HG02885 (cell line): ENCODE data around the gene IGFALS.

Experiments
- ATAC-seq: cut with Tn5 transposase; IDR thresholded peaks from one replicate; pipeline ENCODE4 v1.9.1; 2021; ENCODE audit warnings: mild to moderate bottlenecking; ENCODE audit not compliant: unreplicated experiment, poor library complexity

IGFALS gene

DNA sequence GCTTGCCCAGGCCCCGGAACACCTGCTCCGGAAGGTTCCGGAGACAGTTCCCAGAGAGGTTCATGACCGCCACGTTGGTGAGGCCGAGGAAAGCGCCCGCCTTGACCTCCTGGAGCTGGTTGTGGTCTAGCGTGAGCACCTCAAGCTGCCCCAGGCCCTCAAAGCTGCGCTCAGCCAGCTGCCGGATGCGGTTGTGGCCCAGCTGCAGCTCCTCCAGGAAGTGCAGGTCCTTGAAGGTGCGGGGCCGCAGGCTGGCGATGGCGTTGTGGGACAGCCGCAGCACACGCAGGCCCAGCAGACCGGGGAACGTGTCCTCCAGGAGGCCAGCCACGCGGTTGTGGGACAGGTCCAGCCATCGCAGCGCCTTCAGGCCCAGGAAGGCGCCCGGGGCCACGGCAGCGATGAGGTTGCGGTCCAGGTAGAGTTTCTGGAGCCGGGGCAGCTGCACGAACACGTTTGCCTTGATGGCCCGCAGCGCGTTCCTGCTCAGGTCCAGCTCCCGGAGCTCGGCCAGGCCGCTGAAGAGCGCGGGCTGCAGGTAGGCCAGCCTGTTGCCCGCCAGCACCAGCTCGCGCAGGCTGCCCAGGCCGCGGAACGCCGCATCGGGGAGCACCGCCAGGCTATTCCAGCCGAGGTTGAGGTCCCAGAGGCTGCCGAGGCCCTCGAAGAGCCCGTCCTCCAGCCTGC, 2.1 kb downstream of the IGFALS start:
- ATAC-seq, result no peak

DNA sequence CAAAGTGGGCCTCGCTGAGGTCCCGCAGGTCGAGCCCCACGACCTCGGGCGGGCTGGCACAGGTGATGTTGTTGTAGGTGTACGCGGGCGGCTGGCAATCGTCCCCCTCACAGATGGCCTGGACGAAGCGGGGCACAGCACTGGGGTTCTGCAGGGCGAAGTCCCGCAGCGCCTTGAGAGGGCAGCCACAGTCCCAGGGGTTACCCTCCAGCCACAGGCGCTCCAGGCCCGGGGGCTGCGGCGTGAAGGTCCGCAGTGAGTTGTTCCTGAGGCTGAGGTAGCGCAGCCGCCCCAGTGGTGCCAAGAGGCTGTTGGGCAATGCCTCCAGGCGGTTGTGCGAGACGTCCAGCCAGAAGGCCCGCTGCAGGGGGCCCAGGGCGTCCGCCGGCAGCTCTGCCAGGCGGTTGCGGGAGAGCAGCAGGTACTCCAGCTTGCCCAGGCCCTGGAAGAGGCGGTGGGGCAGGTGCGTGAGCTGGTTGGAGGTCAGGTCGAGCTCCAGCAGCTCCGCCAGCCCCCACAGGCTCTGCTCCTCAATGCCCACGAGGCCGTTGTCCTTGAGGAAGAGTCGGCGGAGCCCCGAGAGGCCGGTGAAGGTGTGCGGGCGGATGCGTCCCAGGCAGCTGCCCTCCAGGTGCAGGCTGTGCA, 2.8 kb downstream of the IGFALS start:
- no peak for ATAC-seq

DNA sequence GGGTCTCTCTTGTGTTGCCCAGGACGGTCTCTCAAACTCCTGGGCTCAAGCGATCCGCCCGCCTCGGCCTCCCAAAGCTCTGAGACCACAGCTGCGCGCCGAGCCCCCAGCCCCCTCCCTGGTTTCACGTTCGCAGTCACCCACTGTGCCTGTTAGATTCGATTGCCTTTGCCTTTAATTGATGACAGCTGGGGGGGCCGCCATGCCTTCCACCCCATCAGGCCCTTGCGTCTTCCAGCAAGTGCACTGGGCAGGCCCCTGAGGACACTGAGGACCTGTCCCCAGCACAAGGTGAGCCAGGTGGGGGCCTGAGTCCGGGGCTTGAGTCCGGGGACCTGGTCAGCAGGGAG, 3.3 kb downstream of the IGFALS start:
- ATAC-seq, result no peak

DNA sequence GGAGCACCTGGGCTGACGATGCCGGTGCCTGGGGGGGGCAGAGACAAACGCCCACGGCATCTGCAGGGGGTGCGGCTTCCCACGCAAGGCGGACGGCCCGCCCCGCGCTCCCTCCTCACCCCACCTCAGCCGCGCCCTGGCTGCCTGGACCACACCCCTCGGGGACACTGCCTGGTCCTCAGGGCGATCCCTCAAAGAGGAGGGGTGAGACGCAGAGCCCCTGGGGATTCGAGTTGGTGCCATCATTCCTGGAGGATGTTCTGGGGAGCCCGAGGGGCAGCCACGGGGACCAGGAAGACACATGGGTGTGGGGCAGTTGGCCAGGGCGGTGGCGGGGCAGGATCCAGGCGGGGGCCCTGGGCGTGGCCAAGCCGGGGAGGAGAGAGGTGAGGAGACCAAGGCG, 3.9 kb downstream of the IGFALS start:
- no peak for ATAC-seq

GRCh38 chr16:1788708-1789100, 4.8 kb downstream of the IGFALS start:
- no peak for ATAC-seq

DNA sequence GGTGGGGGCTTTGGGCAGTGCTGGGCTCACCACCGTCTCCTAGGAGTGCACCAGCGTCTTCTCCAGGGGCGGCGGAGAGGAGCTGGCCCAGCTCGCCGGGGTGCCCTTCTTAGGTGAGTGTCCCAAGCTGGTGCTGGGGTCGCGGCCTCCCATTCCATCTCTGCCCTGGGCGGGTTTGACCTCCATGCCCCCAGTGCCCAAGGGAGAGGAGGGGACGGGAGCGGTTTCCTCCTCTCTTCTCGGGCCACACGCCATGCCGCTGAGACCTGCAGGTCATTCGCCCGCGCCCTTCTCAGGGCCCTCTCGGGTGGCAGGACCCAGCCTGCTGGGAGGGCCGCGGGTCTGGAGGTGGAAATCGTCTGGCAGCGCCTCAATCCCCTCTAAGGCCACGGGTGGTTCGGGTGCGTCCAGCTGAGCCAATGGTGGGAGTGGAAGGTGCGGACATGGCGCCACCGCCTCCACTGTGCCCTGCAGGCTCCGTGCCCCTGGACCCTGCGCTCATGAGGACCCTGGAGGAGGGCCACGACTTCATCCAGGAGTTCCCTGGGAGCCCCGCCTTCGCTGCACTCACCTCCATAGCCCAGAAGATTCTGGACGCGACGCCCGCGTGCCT, 5.3 kb downstream of the IGFALS start:
- ATAC-seq, result no peak

DNA sequence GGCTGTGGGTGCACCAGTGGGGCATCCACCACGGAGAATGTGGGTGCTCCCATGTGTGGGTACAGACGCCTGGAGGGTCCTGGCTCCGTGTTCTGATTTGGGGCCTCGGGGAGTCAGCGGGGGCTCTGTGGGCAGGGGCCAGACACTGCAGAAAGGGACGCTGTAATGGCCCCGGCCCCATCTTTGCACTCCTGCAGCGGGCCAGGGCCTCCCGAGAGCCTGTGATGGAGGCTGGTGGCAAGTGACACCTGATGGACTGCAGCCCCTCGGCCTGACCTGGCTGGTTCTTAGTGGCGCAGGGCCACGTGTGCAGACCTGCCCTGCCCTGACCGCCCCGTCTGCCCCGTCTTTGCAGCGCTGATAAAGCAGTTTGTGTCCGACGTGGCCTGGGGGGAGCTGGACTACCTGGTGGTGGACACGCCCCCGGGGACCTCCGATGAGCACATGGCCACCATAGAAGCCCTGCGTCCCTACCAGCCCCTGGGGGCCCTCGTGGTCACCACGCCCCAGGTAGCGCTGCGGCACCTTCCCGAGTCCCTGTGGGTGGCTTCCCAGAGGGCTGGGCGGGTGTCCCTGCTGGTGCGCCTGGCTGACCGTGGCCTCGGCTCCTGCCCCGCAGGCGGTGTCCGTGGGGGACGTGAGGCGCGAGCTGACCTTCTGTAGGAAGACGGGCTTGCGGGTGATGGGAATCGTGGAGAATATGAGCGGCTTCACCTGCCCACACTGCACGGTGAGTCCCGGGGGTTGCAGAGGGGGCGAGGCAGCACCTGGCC, 6.0 kb downstream of the IGFALS start:
- no peak for ATAC-seq

GRCh38 chr16:1787056-1787321, 6.5 kb downstream of the IGFALS start:
- no peak for ATAC-seq

GRCh38 chr16:1786242-1787055, 7.1 kb downstream of the IGFALS start:
- ATAC-seq, result no peak

GRCh38 chr16:1785846-1786170, 7.7 kb downstream of the IGFALS start:
- no peak for ATAC-seq

GRCh38 chr16:1784977-1785845, 8.3 kb downstream of the IGFALS start:
- no peak for ATAC-seq

DNA sequence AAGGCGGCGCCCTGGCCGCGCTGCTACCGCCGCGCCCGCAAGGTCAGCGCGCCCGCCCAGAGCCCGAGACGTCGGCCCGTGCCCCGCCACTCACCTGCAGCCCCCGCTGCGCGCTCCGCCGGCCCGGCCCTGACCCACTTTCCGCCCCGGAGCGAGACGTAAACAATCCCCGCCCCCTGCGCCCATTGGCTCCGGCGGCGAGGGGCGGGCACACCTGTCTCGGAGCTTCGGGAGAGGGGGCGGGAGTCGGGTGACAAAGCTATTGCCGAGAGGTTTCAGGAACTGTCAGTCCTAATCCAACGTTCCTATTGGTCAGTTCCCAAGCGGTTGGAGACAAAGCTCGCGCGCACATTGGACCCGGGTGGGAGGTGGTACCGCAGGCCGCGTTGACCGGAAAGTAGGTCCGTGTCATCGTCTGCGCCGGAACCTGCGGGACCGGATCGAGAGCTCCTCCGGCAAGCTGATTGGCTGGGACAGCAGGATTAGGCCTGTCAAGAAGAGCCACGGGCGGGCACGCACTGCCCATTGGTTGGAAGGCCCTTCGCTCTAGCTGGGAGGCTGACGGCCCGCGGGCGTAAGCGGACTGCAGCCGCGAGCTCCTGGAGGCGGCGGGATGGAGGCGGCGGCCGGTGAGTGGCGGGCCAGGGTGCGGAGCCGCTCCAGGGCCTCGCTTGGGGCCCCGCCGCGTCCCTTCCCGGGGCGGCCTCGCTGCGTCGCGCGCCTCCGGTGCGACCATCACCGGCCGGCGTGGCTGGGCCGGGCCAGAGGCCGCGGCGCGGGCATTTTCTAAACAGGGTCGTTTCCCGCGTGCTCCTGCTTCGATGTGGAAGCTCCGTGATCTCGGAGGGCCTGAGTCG, 10.9 kb downstream of the IGFALS start, which contains the start of the genes NUBP2 and SPSB3:
Gene NUBP2 (plus strand): TSS at position 553 of the 857 bp plus-strand sequence. CDS start 61 bp downstream, at position 614.
Gene SPSB3 (minus strand): TSS at position 164 of the 857 bp plus-strand sequence. CDS start 1,088 bp downstream, outside the sequence.
- peak; percentile 84 for ATAC-seq

- ATAC-seq, result no peak
These were observed 11.6 kb downstream of the IGFALS start for GRCh38 chr16:1781758-1782407.

- no peak for ATAC-seq
These were observed 12.3 kb downstream of the IGFALS start for GRCh38 chr16:1781254-1781653.

DNA sequence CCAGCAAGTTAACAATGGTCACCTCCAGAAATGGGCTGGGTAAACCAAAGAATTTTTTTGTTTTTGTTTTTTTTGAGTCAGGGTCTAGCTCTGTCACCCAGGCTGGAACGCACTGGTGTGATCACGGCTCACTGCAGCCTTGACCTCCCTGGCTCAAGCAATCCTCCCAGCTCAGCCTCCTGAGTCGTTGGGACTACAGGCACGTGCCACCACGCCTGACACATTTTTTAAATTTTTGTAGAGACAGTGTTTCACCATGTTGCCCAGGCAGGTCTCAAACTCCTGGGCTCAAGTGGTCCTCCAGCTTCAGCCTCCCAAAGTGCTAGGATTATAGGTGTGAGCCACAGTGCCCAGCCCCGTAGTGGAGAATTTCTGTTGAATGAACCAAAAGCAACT, 12.8 kb downstream of the IGFALS start:
- ATAC-seq, result no peak

DNA sequence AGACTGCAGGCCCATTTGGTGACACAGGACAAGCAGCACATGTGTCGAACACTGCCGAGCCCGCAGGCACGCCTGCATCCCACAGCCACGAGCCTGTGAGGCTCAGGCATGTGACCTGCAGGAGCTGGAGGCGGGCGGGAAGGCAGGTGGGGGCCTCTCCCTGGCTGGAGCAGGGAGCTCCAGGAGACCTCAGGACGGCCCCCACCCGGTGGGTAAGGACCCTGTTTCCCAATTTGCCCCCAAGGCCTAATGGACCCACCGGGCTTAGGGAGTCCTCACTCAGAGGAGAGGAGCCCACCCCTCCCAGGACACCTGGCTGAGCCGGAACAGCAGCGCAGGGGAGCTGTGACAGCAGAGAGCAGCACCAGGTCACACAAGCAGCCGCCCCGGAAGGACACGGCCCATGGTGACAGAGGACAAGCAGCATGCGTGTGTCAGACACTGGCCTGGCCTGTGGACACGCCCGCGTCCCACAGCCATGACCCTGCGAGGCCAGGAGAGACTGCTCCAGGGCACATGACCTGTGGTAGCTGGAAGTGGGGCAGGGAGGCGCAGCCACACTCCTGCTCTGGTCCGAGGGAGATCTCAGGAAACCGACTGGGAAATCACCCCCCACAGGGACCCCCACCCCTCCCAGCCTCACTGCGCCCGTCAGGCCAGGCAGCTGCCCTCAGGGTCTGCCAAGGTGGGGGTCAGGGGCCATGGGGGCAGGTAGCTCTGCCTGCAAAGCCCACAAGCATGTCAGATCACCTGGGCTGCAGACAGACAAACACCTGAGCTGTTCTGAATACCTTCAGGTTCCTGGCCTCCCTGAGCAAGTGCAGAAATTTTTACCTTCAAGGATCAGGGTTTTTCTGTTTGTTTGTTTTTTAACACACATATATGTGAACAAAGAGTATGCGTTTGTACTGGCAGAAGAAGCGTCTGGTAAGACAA, 13.5 kb downstream of the IGFALS start:
- ATAC-seq, result no peak

DNA sequence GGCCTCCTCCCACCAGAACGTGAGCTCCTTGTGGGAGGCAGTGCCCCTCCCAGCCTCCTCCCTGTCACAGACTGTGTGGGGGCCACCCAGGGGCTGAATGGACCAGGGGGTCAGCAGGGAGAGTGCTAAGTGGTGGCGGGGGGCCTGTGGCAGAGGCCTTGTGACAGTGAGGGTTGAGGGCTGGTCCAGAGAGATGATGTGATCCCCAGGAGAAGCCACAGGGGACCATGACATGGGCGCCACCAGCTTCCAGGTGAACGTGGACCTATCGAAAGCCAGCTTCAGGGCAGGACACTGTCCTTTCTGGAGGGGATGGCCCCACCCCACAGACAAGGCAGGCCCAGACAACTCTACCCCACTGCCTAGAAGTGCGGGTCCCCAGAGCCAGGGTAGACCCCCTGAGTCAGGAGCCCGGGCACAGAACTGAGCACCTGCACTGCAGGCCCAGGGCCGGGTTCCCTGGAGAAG, 14.2 kb downstream of the IGFALS start:
- no peak for ATAC-seq
